ENCODE results near the gene CCDC106. TPM values are rescaled to one million over a fixed set of nuclear protein-coding genes. Genes with fewer than 3 reads are reported as not detected.
A peak's percentile ranks its signal among the peaks of the same experiment; 100 is the strongest.

Gene CCDC106
- total and polyA plus RNA-seq, 2 experiments from 2014 or later: 42.4 to 43.5 TPM

GRCh38 chr19:55670280-55671053 lies 22.5 kb downstream of the CCDC106 start:
- TF ChIP-seq CTCF (IDR thresholded peaks at IDR 0.05; ENCODE audit: low read depth, low read length): no peak
- Histone ChIP-seq H3K36me3 (peaks cover 37% of the 10 kb centered on the region), H3K27ac (peak overlapping the region; percentile 46)

GRCh38 chr19:55671054-55671378 lies 23.0 kb downstream of the CCDC106 start:
- Histone ChIP-seq H3K36me3 (peaks cover 34% of the 10 kb centered on the region), H3K27ac (peak overlapping the region; percentile 46), H3K4me1 (ENCODE audit: low read depth) (peaks cover 6% of the 10 kb centered on the region), H3K9me3 (ENCODE audit: low read depth) (no peaks in the 10 kb centered on the region), H3K4me3 (no peak overlapping the region), H3K27me3 (no peaks in the 10 kb centered on the region)
- DNase-seq (ENCODE audit: low read depth in 1 of 2, low spot score in 1 of 2): no peak
- no peak for TF ChIP-seq CTCF (IDR thresholded peaks at IDR 0.05; ENCODE audit: low read depth, low read length)

More at GRCh38 chr19:55670280-55671053, 22.5 kb downstream of the CCDC106 start:
- Histone ChIP-seq H3K27me3 (no peaks in the 10 kb centered on the region), H3K4me3 (no peak overlapping the region), H3K4me1 (ENCODE audit: low read depth) (peaks cover 3% of the 10 kb centered on the region), H3K9me3 (ENCODE audit: low read depth) (no peaks in the 10 kb centered on the region)
- DNase-seq (ENCODE audit: low read depth in 1 of 2, low spot score in 1 of 2): peak in 1 of 2 donors; percentile 20

- H3K27ac ChIP-seq: peak overlapping the region; percentile 7
- no peaks in the 10 kb centered on the region for H3K9me3 ChIP-seq (ENCODE audit: low read depth)
- H3K36me3 ChIP-seq: peaks cover 20% of the 10 kb centered on the region
- DNase-seq (ENCODE audit: low read depth in 1 of 2, low spot score in 1 of 2): peak in 1 of 2 donors; percentile 50
- peaks cover 13% of the 10 kb centered on the region for H3K4me1 ChIP-seq (ENCODE audit: low read depth)
- H3K4me3 ChIP-seq: no peak overlapping the region
- H3K27me3 ChIP-seq: no peaks in the 10 kb centered on the region
- no peak for TF ChIP-seq CTCF (IDR thresholded peaks at IDR 0.05; ENCODE audit: low read depth, low read length)
Measured at GRCh38 chr19:55672418-55672817, 24.4 kb downstream of the CCDC106 start.

GRCh38 chr19:55673465-55673864 lies 25.5 kb downstream of the CCDC106 start:
- H3K36me3 ChIP-seq: peaks cover 18% of the 10 kb centered on the region
- TF ChIP-seq CTCF (IDR thresholded peaks at IDR 0.05; ENCODE audit: low read depth, low read length): no peak
- peak overlapping the region; percentile 55 for H3K27ac ChIP-seq
- DNase-seq (ENCODE audit: low read depth in 1 of 2, low spot score in 1 of 2): no peak
- H3K4me3 ChIP-seq: no peak overlapping the region
- H3K9me3 ChIP-seq (ENCODE audit: low read depth): no peaks in the 10 kb centered on the region
- H3K27me3 ChIP-seq: no peaks in the 10 kb centered on the region
- H3K4me1 ChIP-seq (ENCODE audit: low read depth): peaks cover 13% of the 10 kb centered on the region

- DNase-seq (ENCODE audit: low read depth in 1 of 2, low spot score in 1 of 2): no peak
- Histone ChIP-seq H3K27ac (peak overlapping the region; percentile 55), H3K36me3 (peaks cover 18% of the 10 kb centered on the region), H3K4me3 (no peak overlapping the region), H3K4me1 (ENCODE audit: low read depth) (peaks cover 13% of the 10 kb centered on the region), H3K27me3 (no peaks in the 10 kb centered on the region), H3K9me3 (ENCODE audit: low read depth) (no peaks in the 10 kb centered on the region)
- TF ChIP-seq CTCF (IDR thresholded peaks at IDR 0.05; ENCODE audit: low read depth, low read length): no peak
Measured at GRCh38 chr19:55673889-55674288, 25.9 kb downstream of the CCDC106 start.

Measured in cardiac muscle cell (in vitro differentiated cells and primary cell).